H1 (cell line): ENCODE data around the gene LY9. TPM values are rescaled to one million over a fixed set of nuclear protein-coding genes. Genes with fewer than 3 reads are reported as not detected.
A peak's percentile ranks its signal among the peaks of the same experiment; 100 is the strongest.
"Not testable (repeated sequence)": the region's sequence is repeated elsewhere in the genome, so short reads cannot be mapped to it uniquely, and the experiment has no call there.

Experiments used
- CTCF ChIA-PET: fragments of 300-600 bp; sonication (Branson Sonifier 250); formaldehyde crosslinking; loops from one replicate; lab custom pipeline; 2021; ENCODE audit not compliant: partially characterized antibody; lab: Charles Lee
- POLR2A ChIA-PET: fragments of 300-600 bp; sonication (Branson Sonifier 250); formaldehyde crosslinking; loops from one replicate; lab custom pipeline; 2021; ENCODE audit warnings: inconsistent platforms; ENCODE audit not compliant: partially characterized antibody; lab: Charles Lee
- DNase-seq, 2 experiments: peaks; one replicate each; pipeline versions ENCODE4 v3.0.0 to v3.0.0-alpha.2; 2010 to 2022; ENCODE audit warnings: low spot score in 2 of 2, low read depth in 1 of 2, mixed read lengths in 1 of 2
- FAIRE-seq: peaks from 2 replicates; lab custom pipeline; 2011; peaks lifted over from hg19 to GRCh38; lab: Jason Lieb, UNC
- H2AFZ ChIP-seq: 2 replicates; pipeline ENCODE4 v1.8.1; 2012; ENCODE audit warnings: low read length, inconsistent platforms
- H2AK5ac ChIP-seq: 2 replicates; pipeline ENCODE4 v1.6.1; 2013; ENCODE audit warnings: low read depth, low read length
- H2BK120ac ChIP-seq: replicated peaks from 2 replicates; pipeline ENCODE3; 2013; ENCODE audit warnings: low read depth, low read length, inconsistent platforms
- H2BK12ac ChIP-seq: 2 replicates; pipeline ENCODE4 v1.6.1; 2013; ENCODE audit warnings: low read depth, low read length
- H2BK15ac ChIP-seq: 2 replicates; pipeline ENCODE4 v1.6.1; 2013; ENCODE audit warnings: low read length
- H2BK20ac ChIP-seq: 2 replicates; pipeline ENCODE4 v1.6.1; 2013; ENCODE audit warnings: low read length
- H2BK5ac ChIP-seq: 2 replicates; pipeline ENCODE4 v1.6.1; 2013; ENCODE audit warnings: low read depth, low read length
- H3K14ac ChIP-seq: 2 replicates; pipeline ENCODE4 v1.6.1; 2013; ENCODE audit warnings: inconsistent platforms; ENCODE audit not compliant: insufficient read length
- H3K18ac ChIP-seq: 2 replicates; pipeline ENCODE4 v1.6.1; 2013; ENCODE audit warnings: low read length; ENCODE audit errors: extremely low read depth
- H3K23ac ChIP-seq: 2 replicates; pipeline ENCODE4 v1.6.1; 2013; ENCODE audit warnings: inconsistent platforms; ENCODE audit not compliant: insufficient read length
- H3K23me2 ChIP-seq: 2 replicates; pipeline ENCODE4 v1.6.1; 2013; ENCODE audit warnings: low read depth, low read length
- H3K27ac ChIP-seq: 2 replicates; pipeline ENCODE4 v1.6.1; 2011; ENCODE audit warnings: low read depth, low read length, inconsistent platforms
- H3K27me3 ChIP-seq, 4 experiments: replicated peaks in 1 of 4; 1 replicate in 1 of 4; 2 replicates in 3 of 4; pipeline versions ENCODE4 v1.6.1 to v1.8.1; 2011 to 2013; ENCODE audit warnings: low read length in 3 of 4, mild to moderate bottlenecking in 3 of 4, inconsistent platforms in 2 of 4, mixed read lengths in 2 of 4, moderate library complexity in 1 of 4; ENCODE audit not compliant: control insufficient read depth in 3 of 4, insufficient read depth in 3 of 4; ENCODE audit errors: extremely low read depth in 1 of 4
- H3K36me3 ChIP-seq, 4 experiments: 2 replicates each; pipeline versions ENCODE4 v1.6.1 to v1.8.1; 2011 to 2013; ENCODE audit warnings: mild to moderate bottlenecking in 4 of 4, low read length in 3 of 4, moderate library complexity in 2 of 4, control low read depth in 1 of 4, inconsistent platforms in 1 of 4; ENCODE audit not compliant: insufficient read depth in 4 of 4, control insufficient read depth in 2 of 4
- H3K4ac ChIP-seq: replicated peaks from 2 replicates; pipeline ENCODE3; 2013; ENCODE audit warnings: low read length, low read depth, mixed read lengths, inconsistent platforms; ENCODE audit not compliant: insufficient read length
- H3K4me1 ChIP-seq, 4 experiments: replicated peaks in 1 of 4; 1 replicate in 1 of 4; 2 replicates in 3 of 4; pipeline versions ENCODE4 v1.6.1 to v1.8.1; 2011 to 2013; ENCODE audit warnings: low read length in 3 of 4, inconsistent platforms in 2 of 4, mixed read lengths in 1 of 4; ENCODE audit not compliant: insufficient read depth in 4 of 4, control insufficient read depth in 3 of 4
- H3K4me2 ChIP-seq, 2 experiments: 2 replicates each; pipeline versions ENCODE4 v1.6.1 to v1.8.1; 2011 to 2013; ENCODE audit warnings: low read depth in 2 of 2, low read length in 2 of 2, control low read depth in 1 of 2, inconsistent platforms in 1 of 2, mild to moderate bottlenecking in 1 of 2; ENCODE audit not compliant: insufficient read depth in 1 of 2
- H3K4me3 ChIP-seq, 4 experiments: fragments of 200-600, 300-600 bp in 1 of 4; sonication (generic), shearing (Covaris generic), sonication (Bioruptor Twin) in 1 of 4; 2 replicates each; pipeline versions ENCODE4 v1.5.1 to v1.8.1; 2011 to 2016; ENCODE audit warnings: low read length in 4 of 4, low read depth in 3 of 4, control low read depth in 2 of 4, inconsistent platforms in 2 of 4, mild to moderate bottlenecking in 2 of 4, mixed read lengths in 1 of 4, moderate library complexity in 1 of 4; ENCODE audit not compliant: insufficient read depth in 2 of 4; ENCODE audit errors: extremely low read depth in 1 of 4
- H3K56ac ChIP-seq: replicated peaks from 2 replicates; pipeline ENCODE3; 2013; ENCODE audit warnings: low read depth, mild to moderate bottlenecking, mixed read lengths, low read length, inconsistent platforms; ENCODE audit not compliant: insufficient read length
- H3K79me1 ChIP-seq: 2 replicates; pipeline ENCODE4 v1.6.1; 2013; ENCODE audit warnings: low read depth, low read length, control low read depth
- H3K79me2 ChIP-seq, 2 experiments: 2 replicates each; pipeline versions ENCODE4 v1.6.1 to v1.8.1; 2012 to 2013; ENCODE audit warnings: low read length in 2 of 2, mild to moderate bottlenecking in 2 of 2, inconsistent platforms in 1 of 2; ENCODE audit not compliant: insufficient read depth in 2 of 2, control insufficient read depth in 1 of 2
- H3K9ac ChIP-seq, 4 experiments: replicated peaks in 1 of 4; 1 replicate in 1 of 4; 2 replicates in 3 of 4; pipeline versions ENCODE4 v1.6.1 to v1.8.1; 2011 to 2013; ENCODE audit warnings: low read depth in 3 of 4, low read length in 3 of 4, control low read depth in 2 of 4, mild to moderate bottlenecking in 2 of 4, moderate library complexity in 2 of 4, inconsistent platforms in 1 of 4; ENCODE audit errors: extremely low read depth in 1 of 4
- H3K9me3 ChIP-seq, 2 experiments: 2 replicates each; pipeline versions ENCODE4 v1.6.1 to v1.8.1; 2012 to 2013; ENCODE audit warnings: mild to moderate bottlenecking in 2 of 2, moderate library complexity in 2 of 2, control low read depth in 1 of 2, inconsistent platforms in 1 of 2, low read depth in 1 of 2, low read length in 1 of 2, mixed read lengths in 1 of 2; ENCODE audit not compliant: insufficient read depth in 2 of 2
- H4K20me1 ChIP-seq, 2 experiments: replicated peaks in 1 of 2; 2 replicates each; pipeline versions ENCODE3 to v1.8.1; 2011 to 2013; ENCODE audit warnings: inconsistent platforms in 2 of 2, low read length in 2 of 2, mild to moderate bottlenecking in 1 of 2; ENCODE audit not compliant: insufficient read depth in 2 of 2, control insufficient read depth in 1 of 2
- H4K5ac ChIP-seq: 2 replicates; pipeline ENCODE4 v1.6.1; 2013; ENCODE audit warnings: low read length, low read depth, mixed read lengths, inconsistent platforms; ENCODE audit not compliant: insufficient read length
- H4K8ac ChIP-seq: 2 replicates; pipeline ENCODE4 v1.8.0; 2013; ENCODE audit warnings: mild to moderate bottlenecking, moderate library complexity, low read length, inconsistent platforms; ENCODE audit not compliant: insufficient read depth; ENCODE audit errors: extremely low read depth
- H4K91ac ChIP-seq: replicated peaks from 2 replicates; pipeline ENCODE3; 2013; ENCODE audit warnings: low read length, mixed read lengths, inconsistent platforms; ENCODE audit not compliant: insufficient read length
- CTCF ChIP-seq, 3 experiments: IDR thresholded peaks; 1 replicate in 2 of 3; 2 replicates in 1 of 3; pipeline versions ENCODE4 v1.5.1 to v1.6.1; 2011; ENCODE audit warnings: low read length in 3 of 3, mild to moderate bottlenecking in 3 of 3, inconsistent platforms in 2 of 3, low read depth in 1 of 3, moderate library complexity in 1 of 3; ENCODE audit not compliant: insufficient read depth in 1 of 3; ENCODE audit errors: control extremely low read depth in 1 of 3
- RNF2 ChIP-seq: fragments of 200-900, 300-1000 bp; sonication (generic); IDR thresholded peaks from 2 replicates; pipeline ENCODE4 v1.7.1; 2016; ENCODE audit warnings: borderline replicate concordance, low read depth, mild to moderate bottlenecking, antibody characterized with exemption, low read length; ENCODE audit not compliant: poor library complexity, severe bottlenecking; ENCODE audit errors: missing control alignments
- WGBS, 2 experiments: shearing (Covaris generic) in 1 of 2; methylation state at CpG; one replicate each; pipeline versions ENCODE4 v1.1.6 to v1.1.7; 2013 to 2015; ENCODE audit warnings: low lambda C conversion rate in 2 of 2, mixed read lengths in 2 of 2, inconsistent platforms in 1 of 2, low coverage in 1 of 2, missing lambda C conversion rate in 1 of 2; ENCODE audit not compliant: insufficient replicate concordance in 2 of 2, insufficient coverage in 1 of 2, insufficient read length in 1 of 2; ENCODE audit errors: extremely low coverage in 1 of 2, missing lambda C conversion rate in 1 of 2; 5-methylcytosine and 5-hydroxymethylcytosine counted together
- polyA plus RNA-seq, 7 experiments: library from polyadenylated mRNA; depleted of rRNA in 3 of 7; stranded (reverse) in 5 of 7; unstranded in 2 of 7; fragments of >200 nt in 5 of 7; fragments of 200-250 nt in 2 of 7; gene quantifications; 1 replicate in 5 of 7; 2 replicates in 1 of 7; 4 replicates in 1 of 7; pipeline versions ENCODE4 v1.2.1 to v1.2.3, GENCODE V29; 2011 to 2013; ENCODE audit warnings: missing spikeins in 2 of 7, mixed read lengths in 2 of 7
- total RNA-seq: library from RNA; stranded (reverse); fragmentation: NEBNext Ultra II Directional; extraction: Animal tissue kit (Norgen Biotek cat#: 25700); gene quantifications from 2 replicates; pipeline ENCODE4 v1.2.1, GENCODE V29; 2021

Gene LY9
- total and polyA plus RNA-seq, 2 of the 8 experiments (the other 6 are each of a cell fraction or from before 2014, with no cell fraction given) = not detected

DNA sequence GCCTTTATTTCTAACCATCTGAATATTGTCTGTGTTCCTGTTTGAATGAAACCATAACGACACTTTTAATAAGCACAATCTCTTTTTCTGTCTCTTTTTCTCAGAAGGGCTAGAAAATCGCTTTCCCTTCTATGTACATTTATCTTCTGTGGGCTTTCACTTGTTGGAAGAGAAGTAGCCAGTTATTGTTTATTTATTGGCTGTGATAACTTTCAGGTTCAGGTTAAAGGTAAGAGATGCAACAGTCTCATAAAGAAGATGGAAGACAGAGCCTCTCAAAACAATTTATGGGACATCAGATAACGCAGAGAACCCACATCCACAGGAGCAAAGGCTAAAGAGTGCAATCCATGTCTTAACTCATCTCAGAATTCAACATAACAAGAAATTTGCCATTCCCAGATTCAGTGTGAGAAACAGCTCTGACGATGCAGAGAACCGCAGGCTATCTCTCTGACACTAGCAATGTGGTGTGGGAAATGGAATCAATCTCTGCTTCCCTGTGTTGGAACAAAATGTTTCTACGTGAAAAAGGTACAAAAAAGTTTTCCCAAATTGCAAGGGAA is 70.8 kb downstream of the LY9 start (continued):
- TF ChIP-seq CTCF (IDR thresholded peaks at IDR 0.05; ENCODE audit: control extremely low read depth in 1 of 3, insufficient read depth in 1 of 3, low read depth in 1 of 3, low read length in 3 of 3) = no peak
- no peak for TF ChIP-seq RNF2
- TF ChIP-seq, all 59 proteins: peak for 0

DNA sequence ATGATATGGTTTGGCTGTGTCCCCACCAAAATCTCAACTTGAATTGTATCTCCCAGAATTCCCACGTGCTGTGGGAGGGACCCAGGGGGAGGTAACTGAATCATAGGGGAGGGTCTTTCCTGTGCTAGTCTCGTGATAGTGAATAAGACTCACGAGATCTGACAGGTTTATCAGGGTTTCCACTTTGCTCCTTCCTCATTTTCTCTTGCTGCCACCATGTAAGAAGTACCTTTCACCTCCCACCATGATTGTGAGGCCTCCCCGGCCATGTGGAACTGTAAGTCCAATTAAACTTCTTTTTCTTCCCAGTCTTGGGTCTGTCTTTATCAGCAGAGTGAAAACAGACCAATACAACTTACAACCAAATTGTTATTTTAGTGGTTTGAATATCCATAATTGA is 71.7 kb downstream of the LY9 start:
- H3K56ac ChIP-seq, H3K4ac ChIP-seq, H3K18ac ChIP-seq, H4K8ac ChIP-seq, H4K20me1 ChIP-seq, FAIRE-seq, H3K27ac ChIP-seq, H2BK120ac ChIP-seq, H3K79me2 ChIP-seq, H3K27me3 ChIP-seq, H2BK5ac ChIP-seq, H2BK15ac ChIP-seq, H3K36me3 ChIP-seq, H3K9ac ChIP-seq, DNase-seq, H3K4me2 ChIP-seq, H3K23me2 ChIP-seq, H3K9me3 ChIP-seq, H3K23ac ChIP-seq, H2BK20ac ChIP-seq, H2BK12ac ChIP-seq, H2AK5ac ChIP-seq, H3K79me1 ChIP-seq, H3K4me3 ChIP-seq, H4K91ac ChIP-seq, H4K5ac ChIP-seq, H3K14ac ChIP-seq, H3K4me1 ChIP-seq, POLR2A ChIA-PET: not testable (repeated sequence)
- H2AFZ ChIP-seq = peak overlapping the region; percentile 19; the same call in 1 of the 2 replicates
- CTCF ChIA-PET = interaction anchor here (2.1 to 2.5 kb wide), 2 partner anchors 10 to 33 kb away, joined by 6 to 7 read pairs; no protein-coding TSS in a partner anchor
- 85% methylated on average over 4 of the region's 4 CpGs; no CpG with 5 or more reads in 1 of the 2 experiments for WGBS, 2 experiments
